GM12878 (cell line): ENCODE measurements around the gene CD164L2.

ENCODE experiments used
- CEBPB ChIP-seq, 2 experiments: fragments of 150-350 bp in 1 of 2; IDR thresholded peaks; 2 replicates each; pipeline ENCODE4 v1.6.1; 2012 to 2014; ENCODE audit warnings: low read depth in 2 of 2, low read length in 2 of 2, borderline replicate concordance in 1 of 2, inconsistent platforms in 1 of 2
- DPF2 ChIP-seq: fragments of 450-650 bp; IDR thresholded peaks from 2 replicates; pipeline ENCODE4 v1.6.1; 2017; ENCODE audit warnings: mild to moderate bottlenecking
- EZH2 ChIP-seq: IDR thresholded peaks from 2 replicates; pipeline ENCODE4 v1.6.1; 2012; ENCODE audit warnings: low read depth, mild to moderate bottlenecking, control low read depth, inconsistent platforms, low read length, borderline replicate concordance; ENCODE audit not compliant: control insufficient read depth
- HDAC2 ChIP-seq: fragments of 200-600 bp; sonication (generic); IDR thresholded peaks from 2 replicates; pipeline ENCODE4 v1.6.1; 2017
- PAX8 ChIP-seq: fragments of 450-650 bp; IDR thresholded peaks from 2 replicates; pipeline ENCODE4 v1.6.1; 2017; ENCODE audit warnings: mild to moderate bottlenecking, moderate library complexity
- POLR2A ChIP-seq: IDR thresholded peaks from 2 replicates; pipeline ENCODE4 v1.6.1; 2011; ENCODE audit warnings: low read depth, mild to moderate bottlenecking, low read length
- POLR2AphosphoS5 ChIP-seq: IDR thresholded peaks from 2 replicates; pipeline ENCODE4 v1.6.1; 2011; ENCODE audit warnings: mild to moderate bottlenecking, low read length, inconsistent platforms
- SP1 ChIP-seq: IDR thresholded peaks from one replicate; pipeline ENCODE4 v1.6.1; 2011; ENCODE audit warnings: low read depth, low read length
- TF ChIP-seq, protein P1 (sequence below), 3 experiments: IDR thresholded peaks in 2 of 3; conservative IDR thresholded peaks in 1 of 3; 2 replicates each; pipeline ENCODE4 v1.5.1; 2011; ENCODE audit warnings: low read depth in 3 of 3, low read length in 3 of 3, mild to moderate bottlenecking in 3 of 3, control low read depth in 2 of 3, moderate library complexity in 2 of 3, inconsistent platforms in 1 of 3, mixed read lengths in 1 of 3; ENCODE audit not compliant: control insufficient read depth in 2 of 3, insufficient read depth in 1 of 3; ENCODE audit errors: extremely low read depth in 1 of 3
- TF ChIP-seq, protein P2 (sequence below): fragments of 450-650 bp; IDR thresholded peaks from 2 replicates; pipeline ENCODE4 v1.6.1; 2017; ENCODE audit warnings: antibody characterized with exemption, mild to moderate bottlenecking, moderate library complexity

DNA sequence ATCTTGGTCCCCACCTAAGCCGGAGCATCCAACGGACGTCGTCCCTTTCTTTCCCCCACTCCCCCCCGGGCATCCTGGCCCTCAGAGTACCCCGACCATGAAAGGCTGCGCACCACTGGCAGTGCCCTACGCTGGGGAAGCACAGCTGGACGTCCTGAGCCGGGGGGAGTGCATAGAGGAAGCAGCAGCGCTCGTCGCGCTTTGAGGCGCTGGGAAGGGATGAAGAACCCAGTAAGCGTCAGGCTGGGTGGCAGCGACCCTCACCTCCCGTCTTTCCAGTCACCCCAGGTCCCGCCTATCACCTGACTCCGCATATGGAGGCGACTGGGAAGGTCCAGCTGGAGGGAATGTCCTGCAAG is 22.1 kb downstream of the CD164L2 start:
- TF ChIP-seq HDAC2 (no peak), POLR2A (no peak), POLR2AphosphoS5 (no peak), CEBPB (IDR thresholded peaks at IDR 0.05; ENCODE audit: borderline replicate concordance in 1 of 2, low read depth in 2 of 2, low read length in 2 of 2) (no peak), EZH2 (no peak), DPF2 (no peak), SP1 (no peak), PAX8 (no peak)
- TF ChIP-seq, protein P1, sequence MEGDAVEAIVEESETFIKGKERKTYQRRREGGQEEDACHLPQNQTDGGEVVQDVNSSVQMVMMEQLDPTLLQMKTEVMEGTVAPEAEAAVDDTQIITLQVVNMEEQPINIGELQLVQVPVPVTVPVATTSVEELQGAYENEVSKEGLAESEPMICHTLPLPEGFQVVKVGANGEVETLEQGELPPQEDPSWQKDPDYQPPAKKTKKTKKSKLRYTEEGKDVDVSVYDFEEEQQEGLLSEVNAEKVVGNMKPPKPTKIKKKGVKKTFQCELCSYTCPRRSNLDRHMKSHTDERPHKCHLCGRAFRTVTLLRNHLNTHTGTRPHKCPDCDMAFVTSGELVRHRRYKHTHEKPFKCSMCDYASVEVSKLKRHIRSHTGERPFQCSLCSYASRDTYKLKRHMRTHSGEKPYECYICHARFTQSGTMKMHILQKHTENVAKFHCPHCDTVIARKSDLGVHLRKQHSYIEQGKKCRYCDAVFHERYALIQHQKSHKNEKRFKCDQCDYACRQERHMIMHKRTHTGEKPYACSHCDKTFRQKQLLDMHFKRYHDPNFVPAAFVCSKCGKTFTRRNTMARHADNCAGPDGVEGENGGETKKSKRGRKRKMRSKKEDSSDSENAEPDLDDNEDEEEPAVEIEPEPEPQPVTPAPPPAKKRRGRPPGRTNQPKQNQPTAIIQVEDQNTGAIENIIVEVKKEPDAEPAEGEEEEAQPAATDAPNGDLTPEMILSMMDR (IDR thresholded peaks at IDR 0.05 in 2 of 3, conservative IDR thresholded peaks at IDR 0.05 in 1 of 3; ENCODE audit: control insufficient read depth in 2 of 3, extremely low read depth in 1 of 3, insufficient read depth in 1 of 3, low read depth in 3 of 3, low read length in 3 of 3): no peak
- TF ChIP-seq, protein P2, sequence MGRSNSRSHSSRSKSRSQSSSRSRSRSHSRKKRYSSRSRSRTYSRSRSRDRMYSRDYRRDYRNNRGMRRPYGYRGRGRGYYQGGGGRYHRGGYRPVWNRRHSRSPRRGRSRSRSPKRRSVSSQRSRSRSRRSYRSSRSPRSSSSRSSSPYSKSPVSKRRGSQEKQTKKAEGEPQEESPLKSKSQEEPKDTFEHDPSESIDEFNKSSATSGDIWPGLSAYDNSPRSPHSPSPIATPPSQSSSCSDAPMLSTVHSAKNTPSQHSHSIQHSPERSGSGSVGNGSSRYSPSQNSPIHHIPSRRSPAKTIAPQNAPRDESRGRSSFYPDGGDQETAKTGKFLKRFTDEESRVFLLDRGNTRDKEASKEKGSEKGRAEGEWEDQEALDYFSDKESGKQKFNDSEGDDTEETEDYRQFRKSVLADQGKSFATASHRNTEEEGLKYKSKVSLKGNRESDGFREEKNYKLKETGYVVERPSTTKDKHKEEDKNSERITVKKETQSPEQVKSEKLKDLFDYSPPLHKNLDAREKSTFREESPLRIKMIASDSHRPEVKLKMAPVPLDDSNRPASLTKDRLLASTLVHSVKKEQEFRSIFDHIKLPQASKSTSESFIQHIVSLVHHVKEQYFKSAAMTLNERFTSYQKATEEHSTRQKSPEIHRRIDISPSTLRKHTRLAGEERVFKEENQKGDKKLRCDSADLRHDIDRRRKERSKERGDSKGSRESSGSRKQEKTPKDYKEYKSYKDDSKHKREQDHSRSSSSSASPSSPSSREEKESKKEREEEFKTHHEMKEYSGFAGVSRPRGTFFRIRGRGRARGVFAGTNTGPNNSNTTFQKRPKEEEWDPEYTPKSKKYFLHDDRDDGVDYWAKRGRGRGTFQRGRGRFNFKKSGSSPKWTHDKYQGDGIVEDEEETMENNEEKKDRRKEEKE: no peak
